Measurements from ENCODE around the gene DNAJC15.
"Not testable (repeated sequence)": the region's sequence is repeated elsewhere in the genome, so short reads cannot be mapped to it uniquely, and the experiment has no call there.

The DNAJC15 gene

GRCh38 chr13:43044720-43045301 lies 21.4 kb downstream of the DNAJC15 start:
- TF ChIP-seq POLR2A (IDR thresholded peaks at IDR 0.05; ENCODE audit: low read length) = no peak
- TF ChIP-seq GATA1 (IDR thresholded peaks at IDR 0.05; ENCODE audit: low read depth, low read length) = no peak

GRCh38 chr13:43045302-43045773 lies 22.0 kb downstream of the DNAJC15 start:
- DNase-seq = not testable (repeated sequence)

More at GRCh38 chr13:43044720-43045301, 21.4 kb downstream of the DNAJC15 start:
- DNase-seq = no peak

DNA sequence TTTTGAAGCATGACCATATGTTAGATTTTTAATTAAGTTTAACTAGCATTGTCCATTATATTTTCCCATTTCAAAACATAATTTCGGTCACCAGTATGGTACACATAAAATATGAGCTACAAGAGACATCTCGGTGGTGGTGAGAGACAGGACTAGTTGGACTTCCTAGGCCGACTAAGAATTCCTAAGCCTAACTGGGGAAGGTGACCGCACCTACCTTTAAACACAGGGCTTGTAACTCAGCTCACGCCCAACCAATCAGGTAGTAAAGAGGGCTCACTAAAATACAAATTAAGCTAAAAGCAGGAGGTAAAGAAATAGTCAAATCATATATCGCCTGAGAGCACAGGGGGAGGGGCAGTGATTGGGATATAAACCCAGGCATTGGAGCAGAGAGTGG lies 22.9 kb downstream of the DNAJC15 start:
- TF ChIP-seq POLR2A (IDR thresholded peaks at IDR 0.05; ENCODE audit: low read length) = no peak
- TF ChIP-seq GATA1 (IDR thresholded peaks at IDR 0.05; ENCODE audit: low read depth, low read length) = no peak

GRCh38 chr13:43054803-43055802 lies 31.7 kb downstream of the DNAJC15 start:
- TF ChIP-seq GATA1 (IDR thresholded peaks at IDR 0.05; ENCODE audit: low read depth, low read length) = no peak
- no peak for TF ChIP-seq POLR2A (IDR thresholded peaks at IDR 0.05; ENCODE audit: low read length)
- DNase-seq = peak; percentile 17 to 44

More for the DNA sequence above, 22.9 kb downstream of the DNAJC15 start:
- no peak for DNase-seq

DNA sequence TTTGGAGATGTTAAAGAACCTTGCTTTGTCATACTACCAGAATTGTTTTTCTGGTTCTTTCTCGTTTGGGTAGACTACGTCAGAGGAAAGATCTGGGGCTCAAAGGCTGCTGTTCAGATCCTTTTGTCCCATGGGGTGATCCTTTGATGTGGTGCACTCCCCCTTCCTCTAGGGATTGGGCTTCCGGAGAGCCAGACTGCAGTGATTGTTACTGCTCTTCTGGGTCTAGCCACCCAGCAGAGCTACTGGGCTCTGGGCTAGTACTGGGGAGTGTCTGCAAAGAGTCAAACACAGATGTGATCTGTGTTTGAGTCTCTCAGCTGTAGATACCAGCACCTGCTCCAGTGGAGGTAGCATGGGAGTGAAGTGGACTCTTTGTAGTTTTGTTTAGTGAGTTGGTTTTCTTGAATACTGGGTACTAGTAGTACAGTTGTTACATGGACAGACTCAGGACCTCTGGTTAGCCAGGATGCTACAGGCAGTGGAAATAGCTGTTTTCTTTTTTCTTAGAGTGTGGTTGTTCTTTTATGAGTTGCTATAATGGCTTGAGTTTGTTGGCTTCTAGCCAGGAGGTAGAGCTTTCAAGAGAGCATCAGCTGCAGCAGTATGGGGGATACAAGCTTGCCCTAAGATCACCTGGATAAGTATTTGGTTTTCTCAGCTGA lies 34.4 kb downstream of the DNAJC15 start:
- no peak for DNase-seq

GRCh38 chr13:43058318-43058674 lies 34.9 kb downstream of the DNAJC15 start:
- DNase-seq = no peak
- TF ChIP-seq POLR2A (IDR thresholded peaks at IDR 0.05; ENCODE audit: low read length) (no peak), GATA1 (IDR thresholded peaks at IDR 0.05; ENCODE audit: low read depth, low read length) (no peak)

More for the DNA sequence above, 34.4 kb downstream of the DNAJC15 start:
- TF ChIP-seq POLR2A (IDR thresholded peaks at IDR 0.05; ENCODE audit: low read length) (no peak), GATA1 (IDR thresholded peaks at IDR 0.05; ENCODE audit: low read depth, low read length) (no peak)

DNA sequence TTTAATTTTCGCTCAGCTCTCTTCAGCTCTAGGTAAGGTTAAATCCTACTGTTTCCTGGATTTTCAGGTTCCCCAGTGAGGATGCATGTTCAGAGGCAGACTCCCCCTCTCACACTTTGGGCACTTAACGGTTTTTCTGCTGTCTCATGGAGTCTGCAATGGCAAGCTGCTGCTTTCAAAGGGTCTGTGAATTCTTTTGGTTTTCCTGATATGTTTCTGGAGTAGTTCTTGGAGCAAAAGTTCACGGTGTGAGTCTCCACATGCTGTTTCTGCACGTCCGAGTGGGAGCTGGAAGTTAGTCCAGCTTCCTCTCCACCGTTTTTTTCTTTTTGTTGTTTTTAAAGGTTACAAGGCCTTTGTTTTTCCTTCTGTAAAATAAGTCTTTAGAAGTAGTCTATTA lies 35.4 kb downstream of the DNAJC15 start:
- DNase-seq = no peak
- no peak for TF ChIP-seq POLR2A (IDR thresholded peaks at IDR 0.05; ENCODE audit: low read length)
- TF ChIP-seq GATA1 (IDR thresholded peaks at IDR 0.05; ENCODE audit: low read depth, low read length) = no peak

GRCh38 chr13:43059779-43060178 lies 36.4 kb downstream of the DNAJC15 start:
- DNase-seq = not testable (repeated sequence)

- DNase-seq = not testable (repeated sequence)
Observed at GRCh38 chr13:43060806-43061205, 37.4 kb downstream of the DNAJC15 start.

DNA sequence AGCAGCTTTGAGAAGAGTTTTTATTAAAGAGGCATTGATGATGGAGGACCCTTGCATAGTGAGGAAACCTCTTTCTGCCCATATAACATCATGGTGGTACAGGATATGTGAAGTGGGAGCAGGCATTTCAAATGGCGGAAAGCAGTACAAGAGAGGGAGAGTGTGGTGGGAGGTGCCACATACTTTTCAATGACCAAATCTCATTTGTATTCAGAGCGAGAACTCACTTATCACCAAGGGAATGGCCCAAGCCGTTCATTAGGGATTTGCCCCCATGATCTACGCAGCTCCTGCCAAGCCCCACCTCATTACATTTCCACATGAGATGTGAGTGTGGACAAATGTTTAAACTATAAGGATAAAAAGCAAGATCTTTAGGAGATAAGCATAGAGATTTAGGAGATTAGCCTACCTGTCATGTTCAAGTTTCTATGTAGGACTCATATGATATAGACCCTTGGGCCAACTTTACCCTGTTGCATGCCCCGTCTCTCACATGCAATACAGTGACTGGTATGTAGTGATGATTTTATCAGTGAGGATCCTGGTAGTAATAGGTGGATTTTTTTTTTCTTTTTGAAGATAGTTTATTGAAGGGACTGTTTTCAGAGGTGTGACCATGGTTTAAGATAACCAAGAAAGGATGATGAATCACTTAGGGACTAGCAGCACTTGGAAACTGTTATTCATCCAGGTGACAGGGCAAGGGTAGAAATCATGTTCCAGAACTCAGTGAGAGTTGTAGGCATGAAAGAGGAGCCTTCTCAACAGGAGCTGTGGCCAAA lies 38.3 kb downstream of the DNAJC15 start:
- no peak for DNase-seq
- no peak for TF ChIP-seq POLR2A (IDR thresholded peaks at IDR 0.05; ENCODE audit: low read length)
- TF ChIP-seq GATA1 (IDR thresholded peaks at IDR 0.05; ENCODE audit: low read depth, low read length) = no peak

GRCh38 chr13:43071824-43072223 lies 48.4 kb downstream of the DNAJC15 start:
- TF ChIP-seq GATA1 (IDR thresholded peaks at IDR 0.05; ENCODE audit: low read depth, low read length) (no peak), POLR2A (IDR thresholded peaks at IDR 0.05; ENCODE audit: low read length) (no peak)

GRCh38 chr13:43072394-43072793 lies 49.0 kb downstream of the DNAJC15 start:
- no peak for DNase-seq
- TF ChIP-seq POLR2A (IDR thresholded peaks at IDR 0.05; ENCODE audit: low read length) = no peak
- TF ChIP-seq GATA1 (IDR thresholded peaks at IDR 0.05; ENCODE audit: low read depth, low read length) = no peak

More at GRCh38 chr13:43071824-43072223, 48.4 kb downstream of the DNAJC15 start:
- no peak for DNase-seq

DNA sequence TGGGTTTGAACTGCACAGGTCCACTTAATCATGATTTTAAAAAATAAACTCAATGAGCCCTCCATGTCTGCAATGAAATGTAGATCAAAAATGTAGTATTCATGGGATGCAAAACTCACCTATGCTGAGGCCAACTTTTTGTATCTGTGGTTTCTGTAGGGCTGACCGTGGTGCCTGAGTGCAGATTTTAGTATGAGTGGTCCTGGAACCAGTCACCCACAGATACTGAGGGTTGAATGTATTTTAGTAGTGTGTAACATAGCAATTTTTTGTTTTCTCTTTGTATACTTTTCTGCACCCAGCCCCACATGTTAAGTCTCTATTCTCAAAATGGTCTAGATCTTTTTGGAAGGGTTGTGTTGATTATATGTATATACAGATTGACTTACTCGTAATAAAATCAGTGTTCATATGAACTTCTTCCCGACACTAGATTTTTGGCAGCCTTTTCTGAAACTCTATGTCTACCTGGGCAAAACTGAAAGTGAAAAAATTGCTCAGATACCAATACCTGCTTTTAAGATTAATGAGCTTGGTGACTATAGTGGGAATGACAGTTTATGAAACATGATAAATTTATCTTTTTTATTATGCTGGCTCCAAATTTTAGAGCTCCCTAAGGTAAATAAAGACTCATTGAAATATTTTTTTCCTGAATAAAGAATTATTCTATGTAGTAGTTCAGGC lies 51.6 kb downstream of the DNAJC15 start:
- no peak for DNase-seq

DNA sequence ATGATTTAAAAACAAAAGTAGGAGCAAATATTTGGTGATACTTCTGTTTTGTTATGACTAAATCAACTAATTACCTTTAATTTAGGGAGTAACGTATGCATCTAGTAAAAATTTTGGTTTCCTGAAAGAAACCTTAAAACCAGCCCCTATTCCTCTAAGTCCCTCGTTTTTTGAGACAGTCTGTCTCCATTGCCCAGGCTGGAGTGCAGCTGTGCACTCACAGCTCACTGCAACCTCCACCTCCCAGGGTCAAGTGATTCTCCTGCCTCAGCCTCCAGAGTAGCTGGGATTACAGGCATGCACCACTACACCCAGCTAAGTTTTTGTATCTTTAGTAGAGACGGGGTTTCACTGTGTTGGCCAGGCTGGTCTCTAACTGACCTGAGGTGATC lies 52.1 kb downstream of the DNAJC15 start:
- DNase-seq = not testable (repeated sequence)

More for the DNA sequence above, 51.6 kb downstream of the DNAJC15 start:
- TF ChIP-seq POLR2A (IDR thresholded peaks at IDR 0.05; ENCODE audit: low read length) = no peak
- no peak for TF ChIP-seq GATA1 (IDR thresholded peaks at IDR 0.05; ENCODE audit: low read depth, low read length)

All from erythroblast (primary cell).